ENCODE measurements around the gene PITPNM3.

DNA sequence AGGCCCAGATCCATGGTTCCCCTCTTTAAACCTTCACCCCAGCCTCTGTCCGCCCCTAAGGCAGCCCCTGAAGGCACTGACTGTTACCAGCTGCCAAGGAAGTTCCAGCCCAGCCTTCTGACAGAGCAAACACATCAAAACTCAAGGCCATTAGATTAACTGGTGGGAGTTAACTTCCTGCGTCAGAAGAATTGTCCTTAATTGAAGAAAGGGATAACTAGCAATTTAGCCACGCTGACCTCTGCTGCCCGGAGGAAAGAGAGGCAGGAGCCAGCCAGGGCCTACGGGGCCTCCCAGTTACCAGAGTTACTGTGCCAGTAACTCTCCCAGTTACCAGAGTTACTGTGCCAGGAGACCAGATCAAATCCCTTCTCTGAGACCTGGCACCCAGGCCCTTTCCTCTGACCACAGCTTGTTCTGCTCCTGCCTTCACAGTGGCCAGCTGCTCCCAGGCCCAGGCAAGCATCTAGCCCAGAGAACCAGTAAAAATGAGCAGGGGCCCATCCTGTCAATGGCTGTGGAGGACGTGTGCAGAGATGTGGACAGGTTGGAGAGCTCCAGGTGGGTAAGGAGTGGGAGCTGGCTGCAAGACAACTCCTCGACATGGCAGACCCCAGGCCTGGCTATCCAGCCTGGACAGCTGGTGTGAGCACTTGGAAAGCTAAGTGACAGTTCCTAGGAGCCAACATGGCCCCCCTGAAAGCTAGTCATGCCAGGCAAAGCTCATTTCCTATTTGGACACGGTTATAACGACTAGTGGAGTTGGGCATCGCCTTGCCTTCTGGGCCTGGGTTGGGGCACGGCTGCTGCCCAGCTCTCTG lies 2.8 kb upstream of the PITPNM3 start:
- TF ChIP-seq, protein P1, sequence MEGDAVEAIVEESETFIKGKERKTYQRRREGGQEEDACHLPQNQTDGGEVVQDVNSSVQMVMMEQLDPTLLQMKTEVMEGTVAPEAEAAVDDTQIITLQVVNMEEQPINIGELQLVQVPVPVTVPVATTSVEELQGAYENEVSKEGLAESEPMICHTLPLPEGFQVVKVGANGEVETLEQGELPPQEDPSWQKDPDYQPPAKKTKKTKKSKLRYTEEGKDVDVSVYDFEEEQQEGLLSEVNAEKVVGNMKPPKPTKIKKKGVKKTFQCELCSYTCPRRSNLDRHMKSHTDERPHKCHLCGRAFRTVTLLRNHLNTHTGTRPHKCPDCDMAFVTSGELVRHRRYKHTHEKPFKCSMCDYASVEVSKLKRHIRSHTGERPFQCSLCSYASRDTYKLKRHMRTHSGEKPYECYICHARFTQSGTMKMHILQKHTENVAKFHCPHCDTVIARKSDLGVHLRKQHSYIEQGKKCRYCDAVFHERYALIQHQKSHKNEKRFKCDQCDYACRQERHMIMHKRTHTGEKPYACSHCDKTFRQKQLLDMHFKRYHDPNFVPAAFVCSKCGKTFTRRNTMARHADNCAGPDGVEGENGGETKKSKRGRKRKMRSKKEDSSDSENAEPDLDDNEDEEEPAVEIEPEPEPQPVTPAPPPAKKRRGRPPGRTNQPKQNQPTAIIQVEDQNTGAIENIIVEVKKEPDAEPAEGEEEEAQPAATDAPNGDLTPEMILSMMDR (conservative IDR thresholded peaks at IDR 0.05 in 1 of 2, IDR thresholded peaks at IDR 0.05 in 1 of 2; ENCODE audit: extremely low read depth in 1 of 2, insufficient read depth in 1 of 2, low read depth in 1 of 2, low read length in 2 of 2): no peak
- no peak for TF ChIP-seq EZH2 (IDR thresholded peaks at IDR 0.05; ENCODE audit: borderline replicate concordance, low read length)
